OCI-LY1 (cell line): Measurements from ENCODE around the gene TNFRSF11A.

Source experiments
- EZH2 ChIP-seq: fragments of 200-600 bp; sonication (generic), shearing (Covaris generic); IDR thresholded peaks from 2 replicates; pipeline ENCODE4 v1.8.0; 2017; ENCODE audit warnings: borderline replicate concordance, mixed run types, mild to moderate bottlenecking, antibody characterized with exemption, low read length, moderate library complexity, mixed read lengths
- TF ChIP-seq, protein P1 (sequence below): fragments of 200-600 bp; sonication (generic), shearing (Covaris generic); IDR thresholded peaks from 2 replicates; pipeline ENCODE4 v1.5.1; 2017; ENCODE audit warnings: mild to moderate bottlenecking, antibody characterized with exemption, low read length, moderate library complexity, mixed read lengths

GRCh38 chr18:62287781-62288664, 37.1 kb upstream of the TNFRSF11A start:
- TF ChIP-seq, protein P1, sequence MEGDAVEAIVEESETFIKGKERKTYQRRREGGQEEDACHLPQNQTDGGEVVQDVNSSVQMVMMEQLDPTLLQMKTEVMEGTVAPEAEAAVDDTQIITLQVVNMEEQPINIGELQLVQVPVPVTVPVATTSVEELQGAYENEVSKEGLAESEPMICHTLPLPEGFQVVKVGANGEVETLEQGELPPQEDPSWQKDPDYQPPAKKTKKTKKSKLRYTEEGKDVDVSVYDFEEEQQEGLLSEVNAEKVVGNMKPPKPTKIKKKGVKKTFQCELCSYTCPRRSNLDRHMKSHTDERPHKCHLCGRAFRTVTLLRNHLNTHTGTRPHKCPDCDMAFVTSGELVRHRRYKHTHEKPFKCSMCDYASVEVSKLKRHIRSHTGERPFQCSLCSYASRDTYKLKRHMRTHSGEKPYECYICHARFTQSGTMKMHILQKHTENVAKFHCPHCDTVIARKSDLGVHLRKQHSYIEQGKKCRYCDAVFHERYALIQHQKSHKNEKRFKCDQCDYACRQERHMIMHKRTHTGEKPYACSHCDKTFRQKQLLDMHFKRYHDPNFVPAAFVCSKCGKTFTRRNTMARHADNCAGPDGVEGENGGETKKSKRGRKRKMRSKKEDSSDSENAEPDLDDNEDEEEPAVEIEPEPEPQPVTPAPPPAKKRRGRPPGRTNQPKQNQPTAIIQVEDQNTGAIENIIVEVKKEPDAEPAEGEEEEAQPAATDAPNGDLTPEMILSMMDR: no peak
- no peak for TF ChIP-seq EZH2
